Brain microvascular endothelial cell (primary cell): ENCODE results near the gene LILRB2.
"Not testable (repeated sequence)": the region's sequence is repeated elsewhere in the genome, so short reads cannot be mapped to it uniquely, and the experiment has no call there.

Experiments used
- DNase-seq: peaks from one replicate; pipeline ENCODE4 v3.0.0-alpha.2; 2020
- H3K27ac ChIP-seq: fragments of 250-450 bp; sonication (Bioruptor Pico); 2 replicates; pipeline ENCODE4 v1.5.1; 2020; ENCODE audit warnings: mild to moderate bottlenecking, moderate library complexity
- H3K27me3 ChIP-seq: fragments of 250-450 bp; sonication (Bioruptor Pico); replicated peaks from 2 replicates; pipeline ENCODE4 v1.5.1; 2020; ENCODE audit warnings: mild to moderate bottlenecking
- H3K36me3 ChIP-seq: fragments of 250-450 bp; sonication (Bioruptor Pico); replicated peaks from 2 replicates; pipeline ENCODE4 v1.5.1; 2020; ENCODE audit warnings: mild to moderate bottlenecking
- H3K4me3 ChIP-seq: 2 replicates; pipeline ENCODE4 v1.5.1; 2011; ENCODE audit warnings: low read depth, mild to moderate bottlenecking, control low read depth, low read length, moderate library complexity
- CTCF ChIP-seq: IDR thresholded peaks from 2 replicates; pipeline ENCODE4 v1.5.1; 2011; ENCODE audit warnings: low read depth, mild to moderate bottlenecking, moderate library complexity, low read length, control low read depth, inconsistent platforms; ENCODE audit errors: missing control alignments
- in situ Hi-C: cut with HindIII; loops from 2 replicates; pipeline ENCODE4 v1.10.0; 2017; ENCODE audit warnings: low sequenced_read_pairs, low pct_ligation_motif_present

The LILRB2 gene

GRCh38 chr19:54281007-54281728 lies at the start of gene LILRB2:
Gene LILRB2 (minus strand): TSS chr19:54281110. CDS start chr19:54280496, 614 bp downstream.
- no peak within 1 kb of the TSS for H3K27ac ChIP-seq
- in situ Hi-C loops, result no loop called here
- no peaks in the 10 kb centered on the region for H3K36me3 ChIP-seq
- H3K27me3 ChIP-seq, result no peaks in the 10 kb centered on the region
- H3K4me3 ChIP-seq, result no peak within 1 kb of the TSS
- DNase-seq, result no peak
- no peak for TF ChIP-seq CTCF

- H3K4me3 ChIP-seq, result no peak overlapping the region
- H3K27me3 ChIP-seq, result no peaks in the 10 kb centered on the region
- no peak for TF ChIP-seq CTCF
- no peaks in the 10 kb centered on the region for H3K36me3 ChIP-seq
- no peak for DNase-seq
- in situ Hi-C loops, result no loop called here
- no peak overlapping the region for H3K27ac ChIP-seq
Measured at GRCh38 chr19:54329476-54330165, 48.7 kb upstream of the LILRB2 start.

GRCh38 chr19:54328781-54329180 lies 47.9 kb upstream of the LILRB2 start:
- H3K4me3 ChIP-seq, DNase-seq, H3K36me3 ChIP-seq, H3K27me3 ChIP-seq, H3K27ac ChIP-seq, in situ Hi-C loops: not testable (repeated sequence)

GRCh38 chr19:54325631-54326030 lies 44.7 kb upstream of the LILRB2 start:
- in situ Hi-C loops, result no loop called here
- H3K36me3 ChIP-seq, result no peaks in the 10 kb centered on the region
- no peak for TF ChIP-seq CTCF

GRCh38 chr19:54325194-54325621 lies 44.3 kb upstream of the LILRB2 start:
- DNase-seq, result peak; percentile 31
- no peaks in the 10 kb centered on the region for H3K36me3 ChIP-seq
- H3K27ac ChIP-seq, result no peak overlapping the region
- in situ Hi-C loops, result no loop called here
- H3K27me3 ChIP-seq, result no peaks in the 10 kb centered on the region
- H3K4me3 ChIP-seq, result no peak overlapping the region
- TF ChIP-seq CTCF, result peak; percentile 82

More at GRCh38 chr19:54325631-54326030, 44.7 kb upstream of the LILRB2 start:
- no peak for DNase-seq
- H3K27ac ChIP-seq, result no peak overlapping the region
- no peaks in the 10 kb centered on the region for H3K27me3 ChIP-seq
- H3K4me3 ChIP-seq, result no peak overlapping the region

GRCh38 chr19:54324071-54324470 lies 43.2 kb upstream of the LILRB2 start:
- no peak for DNase-seq
- H3K27me3 ChIP-seq, result no peaks in the 10 kb centered on the region
- H3K36me3 ChIP-seq, result no peaks in the 10 kb centered on the region
- no peak overlapping the region for H3K27ac ChIP-seq
- TF ChIP-seq CTCF, result no peak
- no peak overlapping the region for H3K4me3 ChIP-seq
- in situ Hi-C loops, result no loop called here

GRCh38 chr19:54322934-54323333 lies 42.0 kb upstream of the LILRB2 start:
- H3K27me3 ChIP-seq, H3K36me3 ChIP-seq, in situ Hi-C loops, H3K4me3 ChIP-seq, H3K27ac ChIP-seq: not testable (repeated sequence)
- DNase-seq, result peak; percentile 14

GRCh38 chr19:54322295-54322694 lies 41.4 kb upstream of the LILRB2 start:
- DNase-seq, H3K36me3 ChIP-seq, H3K27ac ChIP-seq, in situ Hi-C loops, H3K27me3 ChIP-seq, H3K4me3 ChIP-seq: not testable (repeated sequence)
